IPS-NIHi7 (cell line): ENCODE data around the gene FAM83F.
"Not testable (repeated sequence)": the region's sequence is repeated elsewhere in the genome, so short reads cannot be mapped to it uniquely, and the experiment has no call there.

Experiments
- DNase-seq: peaks from one replicate; pipeline ENCODE4 v3.0.0; 2012; ENCODE audit warnings: mixed read lengths; ENCODE audit errors: extremely low spot score

Gene FAM83F

DNA sequence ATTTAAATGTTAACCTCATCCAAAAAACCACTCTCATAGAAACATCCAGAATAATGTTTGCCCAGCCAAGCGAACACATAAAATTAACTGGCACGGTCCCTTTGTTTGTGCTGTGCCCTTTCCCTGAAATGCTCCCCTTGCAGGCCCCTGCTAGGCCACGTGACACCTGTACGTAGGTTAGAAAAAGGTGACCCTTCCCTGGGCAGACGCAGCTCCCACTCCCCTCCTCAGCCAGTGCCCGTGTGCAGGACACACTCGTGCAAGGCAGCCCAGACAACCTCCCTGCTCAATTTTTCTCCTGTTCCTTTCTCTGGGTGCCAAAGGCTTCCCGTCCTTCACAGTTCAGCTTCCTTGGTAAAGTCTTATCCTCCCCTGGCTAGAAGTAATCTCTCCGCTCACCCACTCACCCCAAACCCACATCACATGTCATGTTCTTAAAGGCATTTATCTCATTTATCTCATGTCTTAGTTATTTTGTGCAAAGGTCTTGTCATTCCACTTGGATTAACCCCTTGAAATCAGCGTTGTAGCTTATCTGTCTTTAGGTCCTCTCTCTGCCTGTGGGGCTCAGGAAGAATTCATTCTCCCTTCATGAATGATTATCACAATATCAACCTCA, 20.7 kb downstream of the FAM83F start:
- no peak for DNase-seq

DNA sequence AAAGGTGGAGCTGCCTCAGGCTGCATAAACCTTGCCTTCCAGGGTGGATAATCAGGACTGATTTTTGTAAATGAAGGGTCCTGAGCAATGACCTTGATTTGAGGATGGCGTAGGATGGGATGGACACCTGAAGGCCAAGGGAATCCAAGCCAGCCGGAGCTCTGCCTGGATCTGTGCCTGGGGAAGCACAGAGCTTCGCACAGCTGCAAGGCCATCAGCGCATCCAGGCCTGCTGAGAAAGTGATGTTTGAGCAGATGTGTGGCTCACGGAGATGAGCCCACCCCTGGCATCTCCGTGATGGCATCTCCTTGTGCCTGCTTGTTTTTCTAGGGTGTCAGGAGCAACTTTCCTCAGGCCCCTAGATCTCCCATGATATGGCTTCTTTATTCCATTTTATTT, 23.3 kb downstream of the FAM83F start:
- DNase-seq: no peak

DNA sequence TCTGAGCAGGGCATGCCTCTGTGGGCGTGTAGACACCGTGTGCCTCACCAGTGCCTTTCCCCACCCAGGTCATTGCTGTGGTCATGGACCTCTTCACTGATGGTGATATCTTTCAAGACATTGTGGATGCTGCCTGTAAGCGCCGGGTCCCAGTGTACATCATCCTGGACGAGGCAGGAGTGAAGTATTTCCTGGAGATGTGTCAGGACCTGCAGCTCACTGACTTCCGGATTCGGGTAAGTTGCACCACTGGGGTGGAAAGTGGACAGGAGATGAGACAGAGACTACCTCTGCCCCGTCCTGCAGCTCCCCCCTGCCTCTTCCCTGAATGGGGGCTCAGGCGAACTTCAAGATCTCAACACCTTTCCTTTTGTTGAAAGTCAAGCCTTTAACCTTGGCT, 24.3 kb downstream of the FAM83F start:
- no peak for DNase-seq

DNA sequence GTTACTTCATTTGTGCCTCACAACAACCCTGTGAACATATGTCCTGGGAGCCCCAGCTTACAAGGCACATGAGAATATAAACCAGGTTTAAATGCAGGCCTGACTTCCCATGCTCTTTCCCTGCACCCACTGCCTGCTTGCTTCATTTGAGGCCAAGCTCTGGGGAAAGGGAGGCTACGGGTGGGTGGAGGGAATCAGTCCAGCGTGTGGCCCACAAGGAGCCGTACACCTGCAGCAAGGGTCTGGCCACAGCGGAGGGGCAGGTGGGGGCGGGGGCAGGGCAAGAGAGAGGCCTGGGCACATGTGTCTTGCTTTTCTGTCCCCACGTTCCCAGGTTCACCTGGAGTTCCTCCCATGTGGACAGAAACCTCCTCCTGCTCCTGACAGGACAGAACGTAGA, 26.2 kb downstream of the FAM83F start:
- DNase-seq: no peak

DNA sequence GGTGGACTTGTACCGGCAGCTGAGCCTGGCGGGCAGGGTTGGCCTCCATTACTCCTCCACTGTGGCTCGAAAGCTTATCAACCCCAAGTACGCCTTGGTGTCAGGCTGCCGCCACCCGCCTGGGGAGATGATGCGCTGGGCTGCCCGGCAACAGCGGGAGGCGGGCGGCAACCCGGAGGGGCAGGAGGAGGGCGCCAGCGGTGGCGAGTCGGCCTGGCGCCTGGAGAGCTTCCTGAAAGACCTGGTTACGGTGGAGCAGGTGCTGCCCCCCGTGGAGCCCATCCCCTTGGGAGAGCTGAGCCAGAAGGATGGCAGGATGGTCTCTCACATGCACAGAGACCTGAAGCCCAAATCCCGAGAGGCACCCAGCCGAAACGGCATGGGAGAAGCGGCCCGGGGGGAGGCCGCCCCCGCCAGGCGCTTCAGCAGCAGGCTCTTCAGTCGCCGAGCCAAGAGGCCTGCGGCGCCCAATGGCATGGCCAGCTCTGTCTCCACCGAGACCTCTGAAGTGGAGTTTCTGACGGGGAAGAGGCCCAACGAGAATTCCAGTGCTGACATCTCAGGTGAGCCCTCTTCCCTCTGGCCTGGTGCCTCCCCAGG, 26.7 kb downstream of the FAM83F start:
- no peak for DNase-seq

DNA sequence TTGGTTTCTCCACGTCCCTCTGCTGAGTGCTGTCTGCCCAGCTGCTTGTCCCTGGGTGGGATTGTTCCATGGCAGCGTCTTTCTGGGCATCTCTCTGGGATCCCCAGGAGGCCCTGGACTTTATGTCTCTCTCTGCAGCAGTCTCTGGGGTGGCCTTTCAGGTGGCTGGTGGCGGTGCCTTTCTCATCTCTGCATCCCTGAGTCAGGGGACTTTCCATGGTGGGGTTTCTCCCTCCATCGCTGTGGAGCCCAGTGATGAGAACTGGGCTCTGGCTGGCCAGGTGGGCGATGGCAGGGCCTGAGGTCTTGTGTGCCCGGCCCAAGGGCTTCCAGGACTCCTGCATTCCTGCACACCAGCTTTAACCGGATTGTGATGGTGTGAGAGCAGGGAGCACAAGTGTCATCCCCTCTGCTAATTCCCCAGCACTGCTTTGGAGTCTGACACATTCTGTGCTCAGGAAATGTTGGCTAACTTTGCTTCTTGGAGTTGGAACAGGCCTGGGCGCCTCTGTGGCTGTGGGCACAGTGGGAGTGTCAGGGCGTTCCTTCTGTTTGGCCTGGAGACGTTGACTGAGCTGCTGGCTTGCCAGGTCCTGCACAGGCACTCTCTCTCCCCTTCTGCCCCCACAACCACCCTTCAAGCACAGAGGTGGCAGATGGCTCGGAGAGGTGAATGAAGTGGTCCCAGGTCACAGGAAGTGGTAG, 27.9 kb downstream of the FAM83F start:
- no peak for DNase-seq

DNA sequence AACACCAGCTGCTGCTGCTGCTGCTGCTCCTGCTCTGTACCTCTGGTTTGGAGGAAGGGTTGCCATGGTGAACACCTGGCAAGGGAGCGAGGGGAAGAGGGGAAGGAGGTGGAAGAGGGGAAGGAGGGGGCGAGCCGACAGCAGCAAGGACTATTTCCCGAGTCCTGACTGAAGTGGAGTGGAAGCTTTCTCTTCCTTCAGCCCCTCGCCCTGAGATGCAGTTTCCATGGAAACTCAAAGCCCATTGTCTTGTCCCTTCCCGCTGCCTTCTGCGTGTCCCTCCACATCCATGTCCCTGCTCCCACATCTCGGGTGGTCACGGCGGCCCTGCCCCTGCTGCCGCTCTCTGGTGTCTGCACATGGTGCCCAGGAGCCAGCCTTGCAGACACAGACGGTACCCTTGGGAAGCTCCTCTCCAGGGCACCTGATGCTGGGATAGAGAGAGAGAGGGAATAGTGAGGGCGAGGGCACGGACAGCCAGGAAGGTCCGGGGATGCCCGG, 28.6 kb downstream of the FAM83F start:
- no peak for DNase-seq

DNA sequence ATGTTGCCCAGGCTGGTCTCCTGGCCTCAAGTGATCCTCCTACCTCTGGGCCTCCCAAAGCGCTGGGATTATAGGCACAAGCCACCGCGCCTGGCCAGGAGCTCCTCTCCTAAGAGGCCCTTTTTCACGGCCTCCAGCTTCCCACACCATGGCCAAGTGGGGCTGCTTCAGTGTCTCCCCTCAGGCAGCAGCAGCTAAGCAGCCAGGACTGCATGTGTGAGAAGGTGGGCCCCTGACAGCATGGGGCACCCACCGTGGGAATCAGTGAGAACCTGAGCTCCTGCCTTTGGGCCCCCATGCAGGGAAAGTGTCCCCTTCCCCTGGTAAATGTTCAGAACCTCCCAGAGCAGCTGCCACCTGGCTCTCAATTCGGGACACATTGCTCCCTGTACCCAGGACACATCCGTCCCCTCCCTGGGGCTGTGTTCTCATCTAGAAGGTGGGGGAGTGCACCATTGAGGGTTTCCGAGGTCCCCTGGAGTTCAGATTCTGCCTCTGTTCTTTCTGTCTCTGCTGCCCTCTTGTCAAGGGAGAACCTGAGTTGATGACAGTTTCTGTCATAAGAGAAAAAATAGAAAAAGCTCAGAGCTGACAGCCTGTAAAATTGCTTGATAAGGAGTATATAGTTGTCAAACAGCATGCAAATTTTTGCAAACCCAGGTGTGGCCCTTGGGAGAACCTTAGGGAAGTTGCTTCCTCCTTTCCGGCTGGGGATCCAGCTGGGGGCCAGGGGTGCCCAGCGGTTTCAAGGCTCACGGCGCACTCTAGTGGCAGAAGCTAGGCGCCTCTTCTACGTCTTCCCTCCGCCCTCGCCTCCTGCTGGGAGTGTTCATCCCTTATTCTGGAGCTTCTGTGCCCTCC, 29.7 kb downstream of the FAM83F start:
- DNase-seq: peak; percentile 90

DNA sequence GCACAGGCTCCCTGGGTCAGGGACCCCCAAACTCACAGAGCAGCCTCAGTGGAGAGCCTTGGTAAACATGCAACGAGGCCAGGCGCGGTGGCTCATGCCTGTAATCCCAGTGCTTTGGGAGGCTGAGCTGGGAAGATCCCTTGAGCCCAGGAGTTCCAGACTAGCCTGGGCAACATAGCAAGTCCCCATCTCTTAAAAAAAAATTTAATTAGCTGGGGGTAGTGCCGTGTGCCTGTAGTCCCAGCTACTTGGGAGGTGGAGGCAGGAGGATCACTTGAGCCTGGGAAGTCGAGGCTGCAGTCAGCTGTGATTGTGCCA, 30.3 kb downstream of the FAM83F start:
- not testable (repeated sequence) for DNase-seq

DNA sequence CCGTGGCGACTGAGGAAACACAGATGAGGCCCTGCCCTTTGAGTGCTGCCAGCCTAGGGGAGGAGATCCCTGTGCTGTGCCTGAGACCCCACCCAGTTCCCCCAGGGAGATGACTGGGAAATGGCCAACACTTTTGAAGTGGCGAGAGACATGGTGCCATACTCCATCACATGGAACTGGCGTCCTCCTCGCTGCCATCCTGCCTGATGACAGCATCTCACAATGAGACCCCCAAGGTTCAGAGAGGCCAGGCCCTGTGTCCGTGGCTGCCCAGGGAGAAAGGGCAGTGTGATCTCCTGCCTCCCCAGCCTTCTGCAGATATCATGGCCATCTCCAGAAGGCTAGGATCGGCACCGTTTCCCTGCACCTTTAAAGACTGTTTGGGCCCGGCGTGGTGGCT, 31.1 kb downstream of the FAM83F start:
- DNase-seq: no peak

DNA sequence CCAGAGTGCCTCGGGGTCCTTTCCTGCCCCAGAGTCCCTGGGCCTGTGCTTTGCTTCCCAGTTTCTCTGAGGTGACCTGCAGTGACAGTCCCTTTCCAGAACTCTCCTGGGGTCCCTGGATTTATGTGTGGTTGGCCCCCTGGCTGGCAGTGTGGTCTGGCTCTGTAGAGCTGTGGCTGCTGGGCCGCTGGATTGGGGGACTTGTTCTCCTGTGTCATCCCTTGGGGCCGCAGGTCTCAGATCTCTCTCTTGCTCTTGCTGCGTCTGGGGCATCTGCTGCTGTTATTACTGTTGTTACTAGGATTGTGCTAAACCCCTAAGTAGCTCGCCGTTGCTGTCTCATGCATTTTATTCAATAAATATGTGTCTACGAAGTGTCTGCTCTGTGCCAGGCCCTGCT, 31.9 kb downstream of the FAM83F start:
- DNase-seq: no peak

DNA sequence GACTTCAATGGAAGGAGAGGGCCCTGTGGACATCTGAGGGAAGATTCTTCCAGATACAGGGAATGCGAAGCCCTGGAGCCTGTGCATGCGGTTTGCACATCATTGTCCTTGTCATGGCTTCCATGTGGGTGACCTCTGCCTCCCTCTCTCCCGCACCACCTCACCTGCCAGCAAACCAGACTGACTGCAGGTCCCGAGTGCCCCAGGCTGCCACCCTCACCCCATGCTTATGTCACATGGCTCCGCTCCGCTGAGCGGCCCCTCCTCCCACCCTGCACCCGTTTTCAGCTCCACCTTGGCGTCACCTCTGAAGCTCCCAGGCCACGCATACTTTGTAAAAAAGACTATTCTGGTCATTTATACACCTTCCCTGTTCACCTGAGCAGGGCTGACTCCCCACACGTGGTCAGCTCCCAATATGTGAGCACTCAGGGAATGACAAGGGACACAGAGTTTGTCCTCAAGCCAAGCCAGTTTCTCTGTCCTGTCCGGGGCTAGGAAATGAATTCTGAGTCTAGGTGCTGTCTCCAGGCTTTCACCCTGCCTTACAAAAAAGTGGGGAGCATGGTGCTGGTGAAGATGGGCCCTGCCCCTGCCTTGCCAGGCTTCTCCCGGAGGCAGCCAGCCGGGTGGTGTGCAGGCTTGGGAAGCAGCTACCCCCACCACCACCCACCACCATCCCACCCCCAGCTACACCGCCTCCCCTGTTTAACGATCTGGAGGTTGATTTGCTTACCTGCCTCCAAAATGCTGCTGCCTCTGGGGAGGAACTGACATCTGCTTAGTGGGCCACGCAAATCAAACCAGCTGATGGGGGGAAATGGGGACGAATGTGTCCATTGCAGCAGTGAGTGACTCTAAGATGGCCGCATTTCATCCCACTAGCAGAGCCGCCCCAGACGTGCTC, 32.7 kb downstream of the FAM83F start:
- no peak for DNase-seq

DNA sequence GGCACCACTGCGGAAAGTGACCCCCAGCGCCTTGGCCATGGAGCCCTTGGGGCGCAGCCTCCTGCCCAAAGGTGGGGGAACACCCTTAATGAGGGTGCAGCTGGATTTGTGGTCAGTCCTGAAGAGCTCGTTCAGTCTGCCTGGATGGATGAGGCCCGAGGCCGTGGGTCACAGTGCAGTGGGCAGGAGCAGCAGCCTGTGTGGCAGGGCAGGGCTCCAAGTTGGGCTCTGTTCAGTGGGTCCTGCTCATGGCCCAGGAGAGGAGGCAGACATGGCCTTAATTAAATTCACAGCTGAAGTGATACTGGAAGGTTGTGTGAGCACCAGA, 33.3 kb downstream of the FAM83F start:
- no peak for DNase-seq

DNA sequence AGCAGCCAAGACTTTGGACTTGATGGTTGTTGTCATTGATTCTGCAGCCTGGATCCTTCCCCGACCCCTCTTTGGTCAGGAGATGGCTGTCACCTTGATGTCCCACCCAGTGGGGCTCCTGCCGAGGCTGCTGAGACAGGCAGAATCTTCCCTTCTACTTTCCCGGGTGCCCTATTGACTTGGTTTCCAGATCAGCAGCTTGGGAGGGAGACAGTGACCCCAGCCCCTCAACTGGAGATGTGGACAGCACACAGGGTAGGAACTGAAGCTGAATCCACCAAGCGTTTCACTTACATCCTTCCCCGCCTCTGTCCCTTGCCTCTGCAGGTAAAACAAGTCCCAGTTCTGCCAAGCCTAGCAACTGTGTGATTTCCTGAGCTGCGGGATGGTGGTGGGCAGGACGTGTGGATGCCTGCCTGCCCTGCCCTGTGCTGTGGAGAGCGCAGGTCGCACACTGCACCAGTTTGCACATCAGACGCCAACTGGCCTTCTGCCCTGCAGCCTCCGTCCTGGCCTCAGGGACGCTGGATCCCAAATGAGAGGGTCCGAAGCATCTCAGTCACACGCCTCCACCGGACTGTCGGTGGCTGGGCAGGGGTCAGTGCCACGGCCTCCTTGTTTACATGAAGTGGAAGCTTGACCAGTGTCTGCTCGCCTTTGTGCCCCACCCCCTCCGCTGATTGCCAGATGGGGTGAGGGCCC, 34.6 kb downstream of the FAM83F start:
- DNase-seq: no peak

DNA sequence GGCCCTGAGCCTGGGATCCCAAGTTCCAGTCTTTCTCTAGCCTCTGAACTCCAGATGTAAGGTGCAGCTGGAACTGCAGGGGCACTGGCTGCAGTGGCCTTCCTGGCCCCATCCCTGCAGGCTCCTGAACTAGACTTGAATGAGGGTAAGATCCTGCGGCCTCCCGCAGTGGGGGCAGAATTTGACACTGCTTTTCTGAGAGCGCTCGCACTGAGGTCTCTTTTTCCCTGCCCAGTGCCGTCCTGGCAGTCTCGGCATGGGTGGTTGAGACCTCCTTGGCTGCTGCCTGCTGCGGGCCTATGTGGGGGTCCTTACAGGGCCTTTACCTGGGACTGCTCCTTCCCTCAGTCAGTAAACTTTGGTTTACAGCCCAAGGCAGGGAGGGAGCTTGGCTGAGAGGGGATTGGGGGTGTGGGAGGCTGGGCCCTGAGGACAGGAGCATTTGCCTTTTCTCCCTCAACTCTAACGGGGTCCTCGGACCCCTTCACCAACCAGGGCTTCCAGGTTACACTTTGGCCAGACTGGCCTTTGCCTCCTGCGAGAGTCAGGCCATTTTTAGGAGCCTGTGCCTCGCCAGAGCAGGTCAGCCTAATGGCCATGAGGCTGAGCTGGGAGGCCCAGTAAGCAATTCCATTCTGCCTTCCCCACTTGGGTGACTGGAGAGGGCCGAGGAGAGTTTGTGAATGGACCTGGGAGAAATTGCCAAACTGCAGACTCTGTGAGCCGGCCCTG, 35.4 kb downstream of the FAM83F start:
- no peak for DNase-seq

DNA sequence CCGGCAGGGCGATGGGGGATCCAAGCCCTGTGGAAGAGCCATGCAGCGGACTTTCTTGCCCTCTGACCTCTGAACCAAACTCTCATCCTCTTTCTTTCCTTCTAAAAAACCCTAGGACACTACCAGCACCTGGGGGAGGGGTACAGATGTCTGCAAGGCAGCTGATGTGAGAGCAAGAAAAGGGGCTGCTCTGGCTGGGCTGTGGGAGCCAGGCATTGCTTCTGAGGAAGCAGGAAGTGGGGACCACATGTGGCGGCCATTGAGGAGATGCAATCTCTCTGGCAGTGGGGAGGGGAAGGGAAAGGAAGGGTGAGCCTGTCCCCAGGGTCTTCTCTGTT, 36.0 kb downstream of the FAM83F start:
- no peak for DNase-seq

DNA sequence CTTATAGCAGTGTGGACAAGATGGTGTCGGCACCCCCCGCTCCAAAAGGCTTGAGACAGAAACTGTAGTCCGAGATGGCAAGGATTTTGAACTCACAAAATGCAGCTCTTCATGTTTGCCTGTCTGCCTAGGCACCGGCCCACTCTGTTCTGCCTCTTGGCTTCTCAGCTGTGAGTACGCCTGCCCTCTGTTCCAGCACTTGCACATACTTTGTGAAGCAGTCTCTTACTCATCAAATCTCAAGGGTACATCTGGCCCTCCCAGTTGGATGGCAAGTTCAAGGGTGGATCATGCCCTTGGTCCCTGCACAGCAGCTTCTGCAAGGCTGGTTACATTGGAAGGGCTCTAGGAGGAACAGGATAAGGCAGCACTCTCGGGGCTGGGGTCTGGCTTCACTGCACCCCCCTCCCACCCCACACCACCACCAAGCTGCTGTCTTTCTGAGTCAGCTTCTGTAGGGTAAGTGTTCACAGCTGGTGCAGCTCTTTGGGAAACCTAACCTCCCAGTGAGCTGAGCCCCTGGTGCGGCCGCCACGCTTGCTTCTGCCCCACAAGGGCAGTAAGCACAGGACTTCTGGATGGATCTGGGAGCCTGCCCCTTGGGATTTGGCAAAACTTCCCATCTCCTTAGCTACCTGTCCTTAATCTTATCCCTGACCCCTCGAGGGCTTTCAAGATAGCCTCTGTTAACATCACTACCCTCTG, 37.2 kb downstream of the FAM83F start:
- no peak for DNase-seq

DNA sequence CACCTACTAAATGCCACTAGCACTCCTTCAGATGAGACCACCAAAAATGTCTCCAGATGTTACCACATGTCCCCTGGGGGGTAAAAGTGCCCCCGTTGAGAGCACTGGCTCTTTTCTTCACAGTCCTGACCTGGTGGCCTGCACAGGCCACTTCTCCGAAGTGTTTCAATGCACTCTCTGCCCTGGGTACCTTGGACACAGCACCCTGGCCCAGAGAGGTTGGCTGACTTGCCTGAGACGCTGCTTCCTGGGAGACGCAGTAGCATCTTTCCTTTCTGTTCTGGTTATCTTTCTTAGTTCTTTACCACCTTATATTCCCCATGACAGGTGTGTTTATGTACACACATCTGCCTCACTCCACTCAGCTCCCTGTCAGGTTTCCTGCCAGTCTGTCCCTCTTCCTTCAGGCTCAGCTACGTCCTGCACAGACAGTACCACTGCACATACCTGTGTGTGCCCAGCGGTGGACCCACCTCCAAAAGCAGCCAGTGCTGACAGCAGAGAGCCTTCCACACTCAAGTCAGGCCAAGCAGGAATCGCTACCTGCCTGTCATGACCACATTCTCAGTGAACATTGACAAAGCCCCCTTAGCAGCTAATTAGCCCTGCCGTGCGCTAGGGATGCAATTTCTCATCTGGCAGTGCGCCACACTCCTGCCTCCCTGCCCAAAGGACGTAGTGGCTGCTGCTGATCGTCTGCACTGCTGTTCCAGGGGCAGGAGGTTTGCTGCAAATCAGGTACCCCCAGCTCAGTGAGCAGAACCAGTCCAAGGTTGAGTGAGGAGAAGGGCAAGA, 39.0 kb downstream of the FAM83F start:
- no peak for DNase-seq

DNA sequence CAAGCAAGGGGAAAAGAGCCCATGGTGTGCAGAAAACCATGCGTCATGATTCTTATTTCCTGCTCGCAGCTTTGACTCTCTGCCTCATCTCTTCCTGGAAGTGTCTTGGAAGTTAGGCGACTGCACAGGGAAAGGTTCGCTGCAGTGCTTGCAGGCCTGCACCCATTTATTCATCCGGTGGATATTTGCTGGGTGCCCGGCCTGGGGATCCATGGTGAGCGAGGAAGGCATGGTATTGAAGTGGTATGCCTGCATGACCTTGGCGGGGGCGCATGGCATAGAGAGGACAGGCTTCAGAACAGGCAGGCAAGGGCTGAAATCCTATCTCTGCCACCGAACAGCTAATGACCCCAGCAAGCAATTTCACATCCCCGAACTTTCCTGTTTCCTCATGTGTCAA, 40.6 kb downstream of the FAM83F start:
- no peak for DNase-seq
